A549 (cell line): ENCODE measurements around the gene MUC2.

Experiments
- HMGXB4 ChIP-seq: fragments of 250-450 bp; sonication (Bioruptor Pico); IDR thresholded peaks from 2 replicates; pipeline ENCODE4 v1.5.0; 2021; ENCODE audit warnings: mild to moderate bottlenecking, moderate library complexity, borderline replicate concordance
- PHF8 ChIP-seq: fragments of 200-600 bp; sonication (generic); IDR thresholded peaks from 2 replicates; pipeline ENCODE4 v1.6.1; 2016; ENCODE audit warnings: low read depth, mild to moderate bottlenecking, antibody characterized with exemption, moderate library complexity, borderline replicate concordance
- POLR2A ChIP-seq: IDR thresholded peaks from 2 replicates; pipeline ENCODE4 v1.6.1; 2012; ENCODE audit warnings: mild to moderate bottlenecking, low read length
- RCOR1 ChIP-seq: fragments of 150-350 bp; IDR thresholded peaks from 2 replicates; pipeline ENCODE4 v1.6.1; 2014; ENCODE audit warnings: antibody characterized with exemption, low read length, low read depth

- TF ChIP-seq POLR2A, result no peak
- TF ChIP-seq RCOR1, result no peak
- TF ChIP-seq HMGXB4 (CRISPR knock-in tag), result no peak
- TF ChIP-seq PHF8, result no peak
Observed at GRCh38 chr11:1075341-1075911, 752 bp downstream of the MUC2 start.
